Mucosa of descending colon (tissue), 3 donors: ENCODE data around the gene PPP6R3. TPM values are rescaled to one million over a fixed set of nuclear protein-coding genes. Genes with fewer than 3 reads are reported as not detected.
A peak's percentile ranks its signal among the peaks of the same experiment; 100 is the strongest.

Source experiments
- ATAC-seq: fragments of 200-7000 bp; cut with Tn5 transposase; one replicate; pipeline ENCODE4 v1.9.1; 2020; ENCODE audit warnings: mild to moderate bottlenecking, moderate library complexity
- DNase-seq, 3 donors: peaks; one replicate each; pipeline ENCODE4 v3.0.0-alpha.2; 2020
- H3K36me3 ChIP-seq: fragments of 200-600 bp; one replicate; pipeline ENCODE4 v1.8.0; 2021; ENCODE audit warnings: low read depth, mild to moderate bottlenecking
- H3K4me1 ChIP-seq: fragments of 200-600 bp; one replicate; pipeline ENCODE4 v1.8.0; 2021; ENCODE audit warnings: low read depth, mild to moderate bottlenecking
- H3K4me3 ChIP-seq: fragments of 200-600 bp; one replicate; pipeline ENCODE4 v1.8.0; 2021; ENCODE audit warnings: mild to moderate bottlenecking
- H3K9me3 ChIP-seq: fragments of 200-600 bp; one replicate; pipeline ENCODE4 v1.8.0; 2021; ENCODE audit warnings: mild to moderate bottlenecking
- CTCF ChIP-seq: fragments of 200-600 bp; IDR thresholded peaks from one replicate; pipeline ENCODE4 v1.8.0; 2022; ENCODE audit warnings: antibody characterized with exemption, mild to moderate bottlenecking
- intact Hi-C, 2 donors: fragments of 100-400 bp; cut with DNase I in 1 of 2; cut with micrococcal nuclease in 1 of 2; formaldehyde crosslinking; loops; one replicate each; pipeline versions ENCODE4 v1.11.0 to v1.11.1; 2022; cut with DNase I, micrococcal nuclease
- total RNA-seq, 3 donors: library from RNA; stranded (reverse); fragmentation: NEBNext Ultra II Directional in 2 of 3; extraction: Animal tissue kit (Norgen Biotek cat#: 25700) in 2 of 3; gene quantifications; one replicate each; pipeline versions ENCODE4 v1.2.1 to v1.2.4, GENCODE V29; 2021 to 2023
- donor health status: DM: no; HTN: no; CAD: no; lungs with moderate emphysema.
- donor health status: DM: no; HTN: no; CAD: no.
- donor health status: DM: no; HTN: yes; CAD: no.

Gene PPP6R3
- total RNA-seq, 3 donors from 2014 or later = 107 to 141 (median 115) TPM

GRCh38 chr11:68582416-68583040 lies 122.0 kb downstream of the PPP6R3 start:
- DNase-seq = no peak
- intact Hi-C loops = no loop called here
- Histone ChIP-seq H3K4me1 (no peaks in the 10 kb centered on the region), H3K36me3 (no peaks in the 10 kb centered on the region), H3K4me3 (no peak overlapping the region), H3K9me3 (no peaks in the 10 kb centered on the region)
- no peak for TF ChIP-seq CTCF
- ATAC-seq = no peak

- Histone ChIP-seq H3K4me1 (no peaks in the 10 kb centered on the region), H3K9me3 (no peaks in the 10 kb centered on the region), H3K4me3 (no peak overlapping the region), H3K36me3 (no peaks in the 10 kb centered on the region)
- no peak for DNase-seq
- no peak for TF ChIP-seq CTCF
- intact Hi-C loops = no loop called here
- no peak for ATAC-seq
Observed at GRCh38 chr11:68583041-68583446, 122.5 kb downstream of the PPP6R3 start.

GRCh38 chr11:68584097-68584496 lies 123.5 kb downstream of the PPP6R3 start:
- intact Hi-C loops = no loop called here
- H3K36me3 ChIP-seq = no peaks in the 10 kb centered on the region

GRCh38 chr11:68584991-68585524 lies 124.5 kb downstream of the PPP6R3 start:
- intact Hi-C loops = no loop called here
- Histone ChIP-seq H3K4me1 (no peaks in the 10 kb centered on the region), H3K9me3 (no peaks in the 10 kb centered on the region), H3K4me3 (no peak overlapping the region), H3K36me3 (no peaks in the 10 kb centered on the region)
- DNase-seq = no peak
- ATAC-seq = no peak
- no peak for TF ChIP-seq CTCF

More at GRCh38 chr11:68584097-68584496, 123.5 kb downstream of the PPP6R3 start:
- peak; percentile 38 for TF ChIP-seq CTCF
- Histone ChIP-seq H3K4me1 (no peaks in the 10 kb centered on the region), H3K4me3 (no peak overlapping the region), H3K9me3 (no peaks in the 10 kb centered on the region)
- peak in 2 of 3 donors; percentile 48 to 72 for DNase-seq
- peak; percentile 78 for ATAC-seq

- Histone ChIP-seq H3K36me3 (peaks cover 8% of the 10 kb centered on the region), H3K4me3 (no peak overlapping the region), H3K4me1 (no peaks in the 10 kb centered on the region), H3K9me3 (no peaks in the 10 kb centered on the region)
- no peak for DNase-seq
- intact Hi-C loops = no loop called here
- ATAC-seq = no peak
- no peak for TF ChIP-seq CTCF
Observed at GRCh38 chr11:68589547-68590216, 129.1 kb downstream of the PPP6R3 start.
